ENCODE results near the gene HESX1. TPM values are rescaled to one million over a fixed set of nuclear protein-coding genes. Genes with fewer than 3 reads are reported as not detected.
A peak's percentile ranks its signal among the peaks of the same experiment; 100 is the strongest.

HESX1 gene
- total and polyA plus RNA-seq, 2 donors from 2014 or later: 0.79 to 2.1 TPM

DNA sequence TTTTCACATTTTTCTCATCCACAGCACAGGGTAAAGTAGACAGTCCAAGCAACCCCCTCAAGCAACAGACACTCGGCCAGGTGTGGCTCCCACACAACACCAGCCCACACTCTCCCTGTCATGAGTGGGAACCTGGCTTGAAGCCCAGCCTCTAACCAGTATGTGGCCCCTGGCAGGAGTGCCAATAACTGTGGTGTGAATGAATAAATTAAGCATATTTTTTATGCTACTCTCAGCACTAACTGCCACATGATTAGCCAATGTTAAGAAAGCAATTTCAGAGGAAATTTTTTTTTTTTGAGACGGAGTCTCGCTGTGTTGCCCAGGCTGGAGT lies 44.5 kb downstream of the HESX1 start:
- Histone ChIP-seq H3K27me3 (ENCODE audit: control insufficient read depth, insufficient read depth, low read length) (no peaks in the 10 kb centered on the region), H3K9me3 (ENCODE audit: control insufficient read depth in 2 of 3, insufficient read depth in 1 of 3, low read length in 3 of 3) (no peaks in the 10 kb centered on the region), H3K27ac (ENCODE audit: low read depth in 2 of 2, low read length in 2 of 2) (no peak overlapping the region), H3K4me1 (ENCODE audit: control insufficient read depth in 2 of 3, insufficient read depth in 2 of 3, low read depth in 1 of 3, low read length in 3 of 3) (peaks cover 14 to 52% (median 24%) of the 10 kb centered on the region in 3 donors), H3K36me3 (ENCODE audit: control insufficient read depth in 2 of 3, insufficient read depth in 3 of 3, low read length in 3 of 3) (no peaks in the 10 kb centered on the region), H3K9ac (ENCODE audit: low read length in 3 of 3) (no peak overlapping the region), H3K4me3 (ENCODE audit: low read length in 3 of 3) (no peak overlapping the region)
- intact Hi-C loops (cut with DNase I): no loop called here
- TF ChIP-seq, protein P1, sequence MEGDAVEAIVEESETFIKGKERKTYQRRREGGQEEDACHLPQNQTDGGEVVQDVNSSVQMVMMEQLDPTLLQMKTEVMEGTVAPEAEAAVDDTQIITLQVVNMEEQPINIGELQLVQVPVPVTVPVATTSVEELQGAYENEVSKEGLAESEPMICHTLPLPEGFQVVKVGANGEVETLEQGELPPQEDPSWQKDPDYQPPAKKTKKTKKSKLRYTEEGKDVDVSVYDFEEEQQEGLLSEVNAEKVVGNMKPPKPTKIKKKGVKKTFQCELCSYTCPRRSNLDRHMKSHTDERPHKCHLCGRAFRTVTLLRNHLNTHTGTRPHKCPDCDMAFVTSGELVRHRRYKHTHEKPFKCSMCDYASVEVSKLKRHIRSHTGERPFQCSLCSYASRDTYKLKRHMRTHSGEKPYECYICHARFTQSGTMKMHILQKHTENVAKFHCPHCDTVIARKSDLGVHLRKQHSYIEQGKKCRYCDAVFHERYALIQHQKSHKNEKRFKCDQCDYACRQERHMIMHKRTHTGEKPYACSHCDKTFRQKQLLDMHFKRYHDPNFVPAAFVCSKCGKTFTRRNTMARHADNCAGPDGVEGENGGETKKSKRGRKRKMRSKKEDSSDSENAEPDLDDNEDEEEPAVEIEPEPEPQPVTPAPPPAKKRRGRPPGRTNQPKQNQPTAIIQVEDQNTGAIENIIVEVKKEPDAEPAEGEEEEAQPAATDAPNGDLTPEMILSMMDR (IDR thresholded peaks at IDR 0.05; ENCODE audit: borderline replicate concordance, extremely low read depth, insufficient read depth): no peak
- no peak for FAIRE-seq
- no peak for DNase-seq

DNA sequence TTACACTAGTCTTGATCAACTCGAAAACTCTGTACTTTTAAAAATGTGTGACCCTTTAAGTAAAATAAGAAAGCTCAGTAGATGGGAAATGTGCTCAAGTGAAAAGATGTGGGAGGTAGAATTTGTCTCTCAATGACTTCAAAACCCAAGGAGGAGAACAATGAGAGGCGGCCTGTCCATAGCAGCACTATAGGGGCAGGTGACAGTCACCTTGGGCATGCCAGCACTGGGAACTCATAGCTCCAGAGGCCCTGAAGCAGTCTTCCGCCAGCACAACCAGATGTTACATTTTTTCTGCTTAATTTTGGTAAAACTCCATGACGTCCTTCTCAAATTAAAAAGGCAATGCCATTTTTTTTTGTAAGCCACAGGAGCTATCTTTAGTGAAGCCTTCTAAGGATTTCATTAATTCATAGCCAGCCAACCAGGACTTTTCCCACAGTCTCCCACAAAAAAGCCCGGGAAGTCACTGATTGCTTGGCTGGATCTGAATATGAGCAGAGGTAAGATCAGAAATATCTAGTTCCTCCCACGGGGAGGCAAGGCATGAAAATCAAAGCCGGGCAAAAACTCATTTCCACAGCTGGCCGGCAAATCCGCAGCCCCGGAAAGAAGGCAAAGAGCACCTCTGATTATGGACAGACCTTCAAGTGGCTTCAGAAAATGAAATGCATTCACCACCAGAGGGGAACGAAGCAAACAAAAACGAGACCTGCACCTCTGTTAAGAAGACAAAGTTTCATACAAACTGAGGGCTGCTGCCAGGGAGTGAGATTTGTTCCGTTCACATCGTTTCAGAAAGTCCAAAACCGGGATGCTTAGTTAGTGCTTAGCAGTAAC lies 45.1 kb downstream of the HESX1 start:
- H3K27me3 ChIP-seq (ENCODE audit: control insufficient read depth, insufficient read depth, low read length): no peaks in the 10 kb centered on the region
- H3K27ac ChIP-seq (ENCODE audit: low read depth in 2 of 2, low read length in 2 of 2): no peak overlapping the region
- TF ChIP-seq, protein P1 (IDR thresholded peaks at IDR 0.05; ENCODE audit: borderline replicate concordance, extremely low read depth, insufficient read depth): no peak
- H3K4me1 ChIP-seq (ENCODE audit: control insufficient read depth in 2 of 3, insufficient read depth in 2 of 3, low read depth in 1 of 3, low read length in 3 of 3): peaks cover 14 to 54% (median 22%) of the 10 kb centered on the region in 3 donors
- DNase-seq (peak in 4 of 5 donors; percentile 43 to 77 (median 64)), FAIRE-seq (no peak)
- intact Hi-C loops (cut with DNase I): no loop called here
- H3K9ac ChIP-seq (ENCODE audit: low read length in 3 of 3): no peak overlapping the region
- no peaks in the 10 kb centered on the region for H3K9me3 ChIP-seq (ENCODE audit: control insufficient read depth in 2 of 3, insufficient read depth in 1 of 3, low read length in 3 of 3)
- no peak overlapping the region for H3K4me3 ChIP-seq (ENCODE audit: low read length in 3 of 3)
- H3K36me3 ChIP-seq (ENCODE audit: control insufficient read depth in 2 of 3, insufficient read depth in 3 of 3, low read length in 3 of 3): no peaks in the 10 kb centered on the region

DNA sequence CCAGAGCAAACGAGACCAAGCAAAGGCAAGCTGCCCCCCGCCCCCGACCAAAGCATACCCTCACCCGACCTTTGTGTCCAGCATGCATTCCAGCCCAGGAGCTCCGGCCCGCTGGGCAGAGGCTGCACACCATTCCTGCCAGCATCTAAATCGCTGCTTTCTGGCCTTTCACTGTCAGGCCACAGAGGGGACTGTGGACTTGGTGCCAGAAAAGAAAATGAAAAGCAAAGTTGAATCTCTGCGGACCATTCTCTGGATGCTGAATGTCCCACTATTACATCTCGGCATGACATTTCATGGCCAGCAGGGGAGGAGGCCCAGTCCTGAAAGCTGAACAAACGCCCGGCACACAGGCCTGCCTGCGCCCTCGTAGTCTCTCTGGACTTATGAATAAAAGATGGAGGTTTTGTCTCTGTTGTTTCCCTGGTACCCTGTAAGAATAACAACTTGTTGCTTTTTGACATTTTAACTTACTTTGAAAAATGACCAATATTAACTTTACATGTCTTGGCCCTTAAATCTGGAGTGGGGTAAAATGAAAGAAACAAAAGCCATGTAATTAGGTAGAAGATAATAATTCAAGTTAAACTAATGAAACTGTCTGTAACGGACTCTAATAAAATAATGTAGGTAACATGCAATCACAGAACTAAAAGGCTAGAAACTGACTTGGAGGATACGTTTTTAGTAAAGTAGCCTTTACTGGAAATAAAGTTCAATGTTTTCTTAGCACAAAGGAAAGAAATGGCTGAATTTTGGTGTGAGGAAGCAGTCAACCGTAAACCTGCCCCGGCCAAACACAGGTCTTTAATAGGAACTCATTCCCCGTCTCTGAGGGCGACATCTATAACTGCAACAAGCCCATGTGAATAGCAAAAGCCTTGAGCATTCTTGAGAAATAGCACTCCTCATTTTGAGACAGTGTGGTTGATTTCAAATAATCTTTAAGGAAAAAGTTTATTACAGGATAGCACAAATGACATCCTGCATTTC lies 47.3 kb downstream of the HESX1 start:
- Histone ChIP-seq H3K27me3 (ENCODE audit: control insufficient read depth, insufficient read depth, low read length) (no peaks in the 10 kb centered on the region), H3K36me3 (ENCODE audit: control insufficient read depth in 2 of 3, insufficient read depth in 3 of 3, low read length in 3 of 3) (no peaks in the 10 kb centered on the region), H3K9ac (ENCODE audit: low read length in 3 of 3) (peak overlapping the region in 1 of 3 donors; percentile 34), H3K4me1 (ENCODE audit: control insufficient read depth in 2 of 3, insufficient read depth in 2 of 3, low read depth in 1 of 3, low read length in 3 of 3) (peaks cover 9 to 48% (median 19%) of the 10 kb centered on the region in 3 donors), H3K9me3 (ENCODE audit: control insufficient read depth in 2 of 3, insufficient read depth in 1 of 3, low read length in 3 of 3) (no peaks in the 10 kb centered on the region), H3K4me3 (ENCODE audit: low read length in 3 of 3) (peak overlapping the region in 1 of 3 donors; percentile 20), H3K27ac (ENCODE audit: low read depth in 2 of 2, low read length in 2 of 2) (peak overlapping the region; percentile 43 to 61)
- DNase-seq (peak in 4 of 5 donors; percentile 84 to 87 (median 84)), FAIRE-seq (no peak)
- TF ChIP-seq, protein P1 (IDR thresholded peaks at IDR 0.05; ENCODE audit: borderline replicate concordance, extremely low read depth, insufficient read depth): no peak
- intact Hi-C loops (cut with DNase I): no loop called here
